KG1 (cell line): Measurements from ENCODE around the gene MAP2K5.
"Not testable (repeated sequence)": the region's sequence is repeated elsewhere in the genome, so short reads cannot be mapped to it uniquely, and the experiment has no call there.

ENCODE experiments used
- DNase-seq: peaks from one replicate; lab custom pipeline; 2025; lab: John Stamatoyannopoulos, UW

Gene MAP2K5

DNA sequence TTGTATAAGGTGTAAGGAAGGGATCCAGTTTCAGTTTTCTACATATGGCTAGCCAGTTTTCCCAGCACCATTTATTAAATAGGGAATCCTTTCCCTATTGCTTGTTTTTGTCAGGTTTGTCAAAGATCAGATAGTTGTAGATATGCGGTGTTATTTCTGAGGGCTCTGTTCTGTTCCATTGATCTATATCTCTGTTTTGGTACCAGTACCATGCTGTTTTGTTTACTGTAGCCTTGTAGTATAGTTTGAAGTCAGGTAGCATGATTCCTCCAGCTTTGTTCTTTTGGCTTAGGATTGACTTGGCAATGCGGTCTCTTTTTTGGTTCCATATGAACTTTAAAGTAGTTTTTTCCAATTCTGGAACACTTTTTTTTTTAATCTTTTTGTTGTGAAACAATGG is 130.3 kb downstream of the MAP2K5 start:
- DNase-seq = not testable (repeated sequence)

DNA sequence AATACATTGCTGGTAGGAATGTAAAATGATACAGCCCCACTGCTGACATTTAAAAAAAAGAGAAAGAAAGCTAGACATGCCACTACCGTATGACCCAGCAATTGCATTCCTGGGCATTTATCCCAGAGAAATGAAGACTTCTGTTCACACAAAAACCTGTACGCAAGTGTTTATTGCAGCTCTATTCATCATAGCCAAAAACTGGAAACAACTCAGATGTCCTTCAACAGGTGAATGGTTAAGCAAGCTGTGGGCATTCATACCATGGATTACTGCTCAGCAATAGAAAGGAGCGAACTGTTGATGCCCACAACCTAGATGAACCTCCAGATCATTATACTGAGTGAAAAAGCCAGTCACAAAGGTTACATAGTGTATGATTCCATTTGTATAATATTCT is 132.5 kb downstream of the MAP2K5 start:
- no peak for DNase-seq

DNA sequence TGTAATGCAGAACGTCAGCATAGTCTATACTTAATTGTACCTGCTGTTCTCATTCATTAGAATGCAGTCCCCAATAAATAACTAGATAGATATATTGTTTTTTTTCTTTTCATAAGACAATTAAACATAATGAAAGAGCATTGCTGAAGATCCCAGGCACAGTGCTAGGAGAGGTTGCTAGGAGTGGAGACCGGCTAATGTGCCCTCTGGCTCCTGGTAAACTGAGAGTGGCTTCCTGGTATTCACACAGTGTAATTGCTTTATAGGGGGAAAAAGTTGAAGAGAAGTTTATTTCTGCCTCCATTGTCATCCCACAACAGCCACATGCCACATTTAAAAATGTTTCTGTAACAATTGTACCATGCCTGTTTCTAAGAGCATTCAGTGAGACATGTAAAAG is 135.6 kb downstream of the MAP2K5 start:
- DNase-seq = no peak

DNA sequence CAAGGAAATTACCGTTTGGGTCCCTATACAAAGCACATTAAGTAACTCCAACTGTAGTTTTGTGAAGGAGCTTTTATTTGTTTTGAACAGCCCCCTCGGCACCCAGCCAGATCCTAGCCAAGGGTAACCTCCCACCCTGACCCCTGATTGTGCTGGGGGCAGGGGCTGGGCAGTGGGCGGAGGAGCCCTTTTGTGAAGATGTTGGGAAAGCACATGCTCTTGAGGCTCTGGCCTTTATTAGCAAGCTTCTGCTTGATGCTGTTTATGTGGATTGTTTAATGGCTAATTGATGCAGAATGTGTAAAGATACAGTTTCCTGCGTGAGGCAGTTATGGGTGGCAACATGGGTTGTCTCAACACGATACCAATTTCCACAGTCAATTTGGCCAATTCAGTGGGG is 136.5 kb downstream of the MAP2K5 start:
- DNase-seq = no peak

DNA sequence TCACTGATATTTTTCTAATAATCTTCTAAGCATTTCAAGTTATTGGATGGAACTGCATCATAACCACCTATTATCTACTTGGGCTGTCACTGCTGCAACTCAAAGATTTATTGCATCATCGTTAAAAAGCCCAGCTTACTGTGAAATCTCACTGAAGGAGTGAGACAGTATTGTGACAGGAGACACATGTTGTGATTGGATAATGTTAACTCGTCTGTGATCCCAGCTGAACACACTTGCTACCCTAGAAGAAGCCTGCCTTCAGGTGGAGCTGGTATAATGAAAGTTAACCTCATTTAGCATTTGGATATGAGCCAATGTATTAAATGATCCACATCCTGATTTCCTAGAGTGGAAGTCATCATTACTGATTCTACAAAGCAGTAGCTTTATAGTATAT is 138.1 kb downstream of the MAP2K5 start:
- DNase-seq = no peak

DNA sequence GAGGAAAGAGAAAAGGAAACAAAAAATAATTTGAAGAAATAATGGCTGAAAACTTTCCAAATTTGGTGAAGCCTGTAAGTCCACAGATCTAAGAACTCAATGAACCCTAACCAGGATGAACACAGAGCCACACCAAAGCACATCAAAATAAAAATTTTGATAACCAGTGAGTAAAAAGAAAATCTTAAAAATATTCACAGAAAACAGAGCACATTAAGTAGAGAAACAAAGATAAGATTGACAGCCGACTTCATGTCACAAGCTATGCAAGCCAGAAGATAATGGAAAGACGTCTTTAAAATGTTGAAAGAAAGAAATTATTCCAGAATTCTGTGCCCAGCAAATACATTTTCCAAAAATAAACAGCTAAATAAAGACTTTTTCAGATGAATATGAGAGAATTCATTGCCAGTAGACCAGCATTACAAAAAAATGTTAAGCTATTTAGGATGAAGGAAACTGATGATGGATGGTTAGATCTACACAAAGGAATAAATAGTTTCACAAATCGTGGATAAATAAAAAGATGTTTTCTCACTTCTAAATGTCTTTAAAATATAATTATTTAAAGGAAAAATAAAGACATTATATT is 142.6 kb downstream of the MAP2K5 start:
- DNase-seq = no peak

DNA sequence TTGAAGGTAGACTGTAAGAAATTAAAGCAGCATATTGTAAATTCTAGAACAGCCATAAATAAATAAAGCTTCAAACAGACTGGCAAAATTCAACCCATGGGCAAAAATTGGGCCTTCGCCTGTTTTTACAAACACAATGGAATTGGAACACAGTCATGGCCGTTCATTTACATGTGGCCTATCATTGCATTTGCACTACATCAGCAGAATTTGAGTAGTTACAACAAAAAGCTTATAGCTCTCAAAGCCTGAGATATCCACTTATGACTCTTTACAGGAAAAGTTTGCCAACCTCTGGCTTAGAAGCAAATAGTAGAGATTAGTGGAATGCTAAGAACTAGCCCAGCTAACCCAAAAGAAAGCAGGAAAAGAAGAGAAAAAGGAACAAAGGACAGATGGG is 143.2 kb downstream of the MAP2K5 start:
- no peak for DNase-seq

DNA sequence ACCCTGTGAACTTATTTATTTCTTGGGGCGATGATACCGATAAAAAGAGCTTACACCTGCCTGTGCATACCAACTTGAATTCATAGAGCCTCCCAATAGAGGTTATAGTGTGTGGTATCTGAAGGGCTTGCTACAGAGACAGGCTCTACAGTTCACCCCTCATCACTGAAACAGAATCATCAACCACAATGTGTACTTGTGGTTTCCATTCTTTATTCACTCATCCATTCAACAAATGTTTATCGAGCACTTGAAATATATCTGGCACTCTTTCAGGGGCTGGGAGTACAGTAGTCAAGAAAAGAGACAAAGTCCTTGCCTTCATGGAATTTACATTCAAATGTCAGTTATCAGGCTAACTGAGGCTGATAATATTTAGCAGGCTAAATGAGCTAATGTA is 148.4 kb downstream of the MAP2K5 start:
- no peak for DNase-seq

DNA sequence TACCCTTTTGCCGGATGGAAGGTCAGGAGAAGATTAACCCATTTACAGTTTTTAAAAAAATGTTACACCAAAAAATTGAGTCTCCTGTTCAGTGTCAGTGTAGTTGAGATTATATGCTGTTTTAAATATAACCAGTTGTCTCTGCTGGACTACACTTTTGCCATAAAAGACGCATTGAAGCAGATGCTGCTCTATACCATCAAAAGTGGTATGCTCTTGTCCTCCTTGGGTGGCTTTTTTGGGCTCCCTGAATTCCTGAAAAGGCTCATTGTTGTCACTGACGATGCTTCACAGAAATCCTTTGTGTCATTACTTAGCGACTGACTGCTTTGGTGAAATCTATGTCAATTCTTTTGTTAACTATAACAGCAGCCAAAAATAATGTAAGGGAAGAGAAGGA is 148.9 kb downstream of the MAP2K5 start:
- DNase-seq = no peak

DNA sequence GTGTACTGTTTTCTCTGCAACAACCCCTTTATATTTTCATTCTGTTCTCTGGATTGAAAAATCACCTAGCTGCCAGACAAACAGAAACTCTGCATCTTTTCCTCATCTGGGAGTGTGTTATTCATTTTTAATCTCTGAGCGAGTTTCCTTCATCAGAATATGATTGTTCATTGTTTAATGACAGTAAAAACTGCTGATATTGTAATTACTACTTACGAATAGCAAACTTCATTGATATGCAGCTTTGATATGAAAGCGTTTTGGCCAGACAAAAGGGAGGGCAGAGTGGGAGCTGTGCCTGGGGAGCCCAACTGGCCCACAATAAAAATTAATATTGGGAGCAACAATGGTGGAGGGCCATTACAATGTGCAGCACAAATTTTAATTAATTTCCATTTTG is 150.1 kb downstream of the MAP2K5 start:
- DNase-seq = no peak

DNA sequence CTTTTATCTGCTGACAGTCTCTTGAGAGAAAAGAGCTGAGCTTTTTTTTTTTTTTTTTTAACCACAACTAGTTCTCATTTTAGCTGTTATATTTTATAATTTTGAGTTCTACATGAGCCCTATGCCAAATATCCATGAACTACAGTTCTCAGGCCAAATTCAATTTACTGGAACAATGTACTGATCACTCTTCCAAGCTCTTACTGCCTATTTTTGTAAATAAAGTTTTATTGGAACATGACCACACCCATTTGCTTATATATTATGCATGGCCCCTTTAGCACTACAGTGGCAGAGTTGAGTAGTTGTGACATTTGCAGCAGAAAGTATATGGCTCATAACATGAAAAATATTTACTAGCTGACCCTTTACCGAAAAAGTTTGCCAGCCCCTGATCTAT is 153.6 kb downstream of the MAP2K5 start:
- DNase-seq = no peak

DNA sequence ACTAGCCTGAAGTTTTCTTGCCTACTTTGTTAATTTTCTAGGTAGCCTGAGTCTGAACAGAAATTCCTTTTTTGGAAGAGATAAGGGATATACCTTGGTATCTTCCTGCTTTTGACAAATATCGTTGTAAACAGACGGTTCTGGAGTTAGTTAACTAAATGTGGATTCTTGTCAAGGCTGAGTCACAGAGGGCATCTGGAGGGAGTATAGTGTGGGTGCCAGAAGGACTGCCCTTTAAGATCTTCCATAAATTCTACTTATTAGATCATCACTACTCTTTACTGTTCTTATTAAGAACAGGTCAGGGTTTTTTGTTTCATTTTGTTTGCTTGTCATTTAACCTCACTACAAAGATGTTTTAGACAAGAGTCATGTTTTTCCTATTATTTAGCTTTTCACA is 157.5 kb downstream of the MAP2K5 start:
- no peak for DNase-seq

DNA sequence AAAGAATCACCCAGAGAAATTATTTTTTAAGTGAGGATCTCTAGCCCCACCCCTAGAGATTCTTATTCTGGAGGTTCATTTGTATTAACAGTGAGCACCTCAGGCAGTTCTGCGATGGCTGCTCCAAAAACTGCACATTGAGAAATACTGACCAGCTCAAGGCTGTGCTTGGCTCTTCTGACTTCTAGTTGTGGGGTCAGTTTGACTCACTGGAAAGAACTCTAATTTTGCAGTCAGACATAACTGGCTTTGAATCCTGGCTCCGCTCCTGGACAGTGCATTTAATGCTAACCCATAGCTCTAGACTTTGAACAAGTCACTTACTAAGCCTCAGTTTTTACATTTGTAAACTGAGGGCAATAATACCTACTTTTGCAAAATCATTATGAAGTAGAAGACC is 159.2 kb downstream of the MAP2K5 start:
- DNase-seq = no peak

DNA sequence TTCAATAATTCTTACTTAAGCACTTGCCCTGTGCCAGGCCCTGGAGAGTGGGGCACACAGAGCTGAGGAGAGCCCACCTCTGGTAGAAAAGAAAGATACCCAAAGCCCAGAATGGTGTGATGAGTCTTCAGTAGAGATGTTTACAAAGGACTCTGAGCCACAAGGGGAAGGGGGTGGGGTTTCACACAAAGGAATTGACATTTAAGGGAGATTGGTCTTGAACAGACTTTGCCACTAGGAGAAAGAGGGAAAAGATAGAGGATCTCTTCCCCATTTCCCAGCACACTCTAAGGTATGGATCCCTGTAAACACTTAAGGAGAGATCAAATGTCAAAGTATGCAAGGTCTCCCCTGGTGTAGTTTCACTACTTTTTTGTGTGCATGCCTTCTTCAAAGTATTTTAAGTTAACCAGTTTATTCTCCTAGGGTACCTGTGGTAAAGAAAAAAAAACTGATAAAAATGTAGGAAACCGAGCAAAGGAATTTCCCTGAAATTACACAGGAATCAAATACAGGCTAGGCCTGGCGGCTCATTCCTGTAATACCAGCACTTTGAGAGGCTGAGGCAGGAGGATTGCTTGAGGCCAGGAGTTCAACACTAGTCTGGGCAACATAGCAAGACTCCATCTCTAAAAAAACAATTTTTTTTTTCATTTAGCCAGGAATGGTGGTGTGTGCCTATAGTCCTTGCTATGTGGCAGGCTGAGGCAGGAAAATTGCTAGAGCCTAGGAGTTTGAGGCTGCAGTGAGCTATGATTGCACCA is 165.2 kb downstream of the MAP2K5 start:
- DNase-seq = no peak

DNA sequence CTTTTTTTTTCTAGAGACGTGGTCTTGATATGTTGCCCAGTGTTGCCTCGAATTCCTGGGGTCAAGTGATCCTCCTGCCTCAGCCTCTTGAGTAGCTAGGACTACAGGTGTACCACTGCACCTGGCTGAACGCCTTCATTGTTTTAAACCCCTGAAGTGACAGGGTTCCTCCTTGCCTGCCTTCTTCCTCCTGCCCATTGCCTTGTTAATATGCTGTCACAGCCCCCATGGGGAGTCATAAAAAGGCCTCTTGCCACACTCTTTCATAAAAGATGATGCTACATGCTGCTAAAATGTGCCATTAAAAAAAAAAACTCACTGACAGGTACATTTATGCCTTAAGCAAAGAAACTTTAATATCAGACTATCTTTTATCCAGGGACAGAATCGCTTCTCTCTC is 166.0 kb downstream of the MAP2K5 start:
- no peak for DNase-seq

DNA sequence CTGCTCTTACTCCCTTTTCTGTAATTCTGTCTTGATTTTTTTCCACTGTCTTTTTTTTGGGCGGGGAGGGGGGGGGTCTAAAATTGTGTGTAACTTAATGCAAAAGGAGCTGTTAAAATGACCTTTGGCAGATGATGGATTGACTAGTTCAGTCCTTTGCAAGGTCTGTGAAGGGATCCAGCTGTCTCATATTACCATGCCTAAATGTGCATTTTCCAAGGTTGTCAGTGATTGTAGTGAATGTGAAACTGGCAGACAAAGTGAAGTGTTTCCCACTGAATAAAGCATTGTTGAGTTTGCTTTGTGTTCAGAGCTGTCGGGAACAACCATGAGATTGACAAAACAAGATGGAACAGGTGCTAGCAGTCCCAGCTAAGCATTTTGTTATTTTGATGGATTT is 172.7 kb downstream of the MAP2K5 start:
- no peak for DNase-seq

DNA sequence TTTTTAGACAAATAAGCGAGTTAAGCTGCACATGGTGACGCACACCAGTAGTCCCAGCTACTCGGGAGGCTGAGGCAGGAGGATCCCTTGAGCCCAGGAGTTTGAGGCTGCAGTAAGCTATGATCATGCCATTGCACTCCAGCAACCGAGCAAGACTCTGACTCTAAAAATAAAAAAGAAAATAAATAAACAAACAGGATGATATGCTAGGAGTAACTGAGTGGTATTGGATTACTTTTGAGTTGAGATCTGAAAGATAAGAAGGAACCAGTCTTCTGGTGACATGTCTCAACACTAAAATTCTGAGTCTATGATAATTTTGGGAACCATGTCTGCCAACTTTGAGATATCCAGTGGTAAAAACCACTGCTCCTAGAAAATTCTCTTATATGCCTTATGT is 173.7 kb downstream of the MAP2K5 start:
- no peak for DNase-seq

DNA sequence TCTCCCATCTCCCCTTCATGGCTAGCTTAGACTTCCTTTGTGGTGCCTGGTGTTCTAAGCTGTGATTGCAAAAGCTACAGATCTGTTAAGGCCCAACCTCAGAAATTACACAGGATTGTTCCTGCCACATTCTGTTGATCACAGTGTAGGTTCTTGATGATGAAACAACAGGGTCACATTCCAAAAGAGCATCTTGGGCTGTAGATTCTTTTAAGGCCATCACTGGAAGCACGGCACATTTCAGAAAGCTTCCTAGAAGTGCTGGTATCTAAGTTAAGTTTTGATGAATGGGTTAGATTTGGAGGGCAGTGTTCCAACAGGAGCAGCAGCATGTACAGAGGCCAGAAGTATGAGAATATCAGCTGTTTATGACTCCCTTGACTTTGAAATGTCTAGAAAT is 175.3 kb downstream of the MAP2K5 start:
- DNase-seq = no peak

DNA sequence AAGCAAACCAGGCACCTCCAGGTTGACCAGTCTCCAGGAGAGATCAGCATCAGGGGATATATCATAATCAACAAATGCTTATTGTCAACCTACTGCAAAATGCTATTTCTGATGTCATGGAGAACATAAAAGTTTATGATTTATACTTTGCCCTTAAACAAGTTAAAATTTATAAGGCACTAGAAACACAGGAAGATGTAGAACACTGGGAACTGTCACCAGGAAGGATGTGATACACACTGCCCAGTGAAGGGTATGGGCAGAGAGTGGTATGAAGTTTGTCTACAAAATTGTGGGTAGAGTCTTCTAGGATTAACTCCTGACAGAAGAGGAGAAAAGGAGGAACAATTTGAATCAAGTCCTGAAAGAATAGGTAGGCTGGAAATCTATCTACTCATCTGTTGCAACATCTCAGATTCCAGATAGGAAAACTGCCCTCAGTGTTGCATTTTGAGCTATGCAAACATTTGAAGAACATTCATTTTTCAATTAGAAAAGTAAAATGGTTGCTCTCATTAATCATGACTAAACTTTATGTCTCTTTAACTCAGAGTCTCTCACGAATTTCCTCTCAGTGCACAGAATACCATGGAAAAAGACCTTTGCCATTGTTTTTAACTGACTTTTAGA is 176.9 kb downstream of the MAP2K5 start:
- no peak for DNase-seq

DNA sequence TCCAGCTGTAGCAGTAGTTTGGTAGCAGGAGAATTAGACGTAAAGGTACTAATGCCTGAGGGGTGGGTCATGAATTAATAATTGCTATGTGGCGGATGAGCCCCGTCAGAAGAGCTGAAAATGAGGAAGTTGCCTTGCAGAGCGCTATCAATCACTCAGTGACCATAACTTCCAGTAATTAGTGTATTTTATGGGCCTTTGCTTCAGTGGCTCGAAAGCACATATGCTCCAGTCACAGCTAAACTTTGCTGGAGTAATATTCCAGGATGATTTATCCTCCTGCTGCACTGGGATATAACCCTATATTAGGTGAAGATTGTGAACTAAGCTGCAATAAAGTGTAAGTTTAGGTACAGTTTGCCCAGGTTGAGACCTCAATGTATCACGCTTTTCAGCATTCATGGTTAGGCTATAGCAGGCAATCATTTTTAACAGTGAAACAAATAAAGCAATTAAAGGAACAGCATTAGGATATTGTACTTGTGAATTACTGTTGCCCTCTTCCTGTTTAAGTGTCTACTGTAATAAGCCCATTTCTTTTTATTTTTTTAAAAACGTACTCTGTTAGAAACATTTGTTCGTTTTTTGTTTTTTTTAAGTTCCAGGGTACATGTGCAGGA is 178.2 kb downstream of the MAP2K5 start:
- peak; percentile 52 for DNase-seq

DNA sequence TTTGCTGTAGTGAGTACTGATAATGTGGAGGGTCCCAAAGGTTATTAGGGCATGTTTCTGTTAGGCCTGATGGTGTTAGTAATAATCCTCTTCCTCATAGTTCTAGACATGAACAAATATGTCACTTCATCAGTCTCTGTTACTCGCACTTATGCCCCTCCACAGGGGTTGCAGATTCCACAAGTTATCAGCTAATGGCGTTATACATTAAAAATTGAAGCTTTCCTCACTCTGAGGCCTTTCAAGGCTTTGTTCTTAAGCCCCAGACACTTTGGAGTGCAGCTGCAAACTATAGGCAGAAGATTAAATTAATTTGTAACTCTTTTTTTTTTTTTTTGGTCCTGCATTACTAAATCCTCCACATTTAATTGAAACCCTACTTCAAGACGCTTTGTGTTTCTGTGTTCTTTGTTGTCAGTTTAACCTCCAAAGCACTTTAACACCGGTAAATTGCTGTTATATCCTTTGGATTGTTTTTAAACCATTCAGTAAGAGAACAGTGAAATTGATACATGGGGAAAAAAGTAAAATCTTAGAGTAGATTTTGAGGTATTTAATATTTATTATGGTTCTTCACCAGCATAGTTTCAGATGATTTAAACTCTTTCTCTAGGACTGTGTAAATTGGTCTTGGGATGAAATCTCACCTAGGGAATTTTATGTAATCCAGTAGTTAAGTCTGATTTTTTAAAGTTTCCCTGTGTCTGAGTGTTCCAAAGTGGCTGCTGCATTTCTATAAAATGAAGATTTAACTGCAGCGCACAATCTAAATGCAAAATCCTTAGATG is 179.7 kb downstream of the MAP2K5 start:
- DNase-seq = no peak

DNA sequence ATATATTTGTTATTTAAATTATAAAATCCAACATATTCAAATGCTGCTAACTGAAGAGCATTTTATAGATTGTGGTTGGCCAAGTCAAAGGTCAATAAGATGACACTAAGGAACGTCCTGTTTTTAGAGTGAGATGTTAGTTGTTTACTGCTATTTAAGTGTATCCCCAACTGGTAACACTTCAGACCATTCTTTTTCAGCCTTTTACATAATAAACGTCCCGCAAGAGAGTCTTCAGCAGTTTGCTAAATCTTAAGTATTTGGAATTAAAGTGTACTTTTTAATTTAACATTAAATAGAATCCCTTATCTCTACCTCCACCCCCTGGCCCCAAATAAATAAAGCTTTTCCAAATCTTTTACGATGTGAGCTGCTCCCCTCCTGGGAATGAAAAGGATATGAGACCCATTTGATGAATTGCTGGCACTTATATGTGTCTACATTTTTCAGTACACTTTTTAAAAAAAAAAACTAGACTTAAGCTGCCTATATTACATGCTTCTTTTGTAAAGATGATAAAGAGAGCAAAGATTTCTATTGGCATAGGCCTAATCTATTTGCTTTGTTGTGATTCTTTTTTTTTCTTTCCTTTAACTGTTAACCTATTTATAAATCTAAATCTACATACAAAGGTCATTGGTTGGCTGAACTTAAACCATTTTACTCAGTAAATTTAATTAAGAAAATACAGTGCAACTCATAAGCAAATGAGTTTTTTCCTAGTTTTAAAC is 181.0 kb downstream of the MAP2K5 start:
- DNase-seq = no peak
